Measurements from ENCODE around the gene GAS7.
"Not testable (repeated sequence)": the region's sequence is repeated elsewhere in the genome, so short reads cannot be mapped to it uniquely, and the experiment has no call there.

GAS7 gene

GRCh38 chr17:10081571-10082169 is 116.7 kb downstream of the GAS7 start:
- DNase-seq (ENCODE audit: extremely low read depth in 1 of 2, low read depth in 1 of 2): no peak

- no peak for DNase-seq (ENCODE audit: extremely low read depth in 1 of 2, low read depth in 1 of 2)
Measured at GRCh38 chr17:10077561-10078299, 120.7 kb downstream of the GAS7 start.

- DNase-seq (ENCODE audit: extremely low read depth in 1 of 2, low read depth in 1 of 2): no peak
Measured at GRCh38 chr17:10075919-10076318, 122.5 kb downstream of the GAS7 start.

GRCh38 chr17:10073941-10074340 is 124.5 kb downstream of the GAS7 start:
- DNase-seq (ENCODE audit: extremely low read depth in 1 of 2, low read depth in 1 of 2): no peak

- DNase-seq (ENCODE audit: extremely low read depth in 1 of 2, low read depth in 1 of 2): no peak
Measured at GRCh38 chr17:10072556-10073425, 125.6 kb downstream of the GAS7 start.

- DNase-seq (ENCODE audit: extremely low read depth in 1 of 2, low read depth in 1 of 2): no peak
Measured at GRCh38 chr17:10072086-10072485, 126.3 kb downstream of the GAS7 start.

- DNase-seq (ENCODE audit: extremely low read depth in 1 of 2, low read depth in 1 of 2): no peak
Measured at GRCh38 chr17:10071141-10071540, 127.3 kb downstream of the GAS7 start.

- DNase-seq (ENCODE audit: extremely low read depth in 1 of 2, low read depth in 1 of 2): no peak
Measured at GRCh38 chr17:10070690-10071089, 127.7 kb downstream of the GAS7 start.

GRCh38 chr17:10069301-10069700 is 129.1 kb downstream of the GAS7 start:
- no peak for DNase-seq (ENCODE audit: extremely low read depth in 1 of 2, low read depth in 1 of 2)

GRCh38 chr17:10067446-10068143 is 130.8 kb downstream of the GAS7 start:
- DNase-seq (ENCODE audit: extremely low read depth in 1 of 2, low read depth in 1 of 2): no peak

GRCh38 chr17:10064536-10064935 is 133.9 kb downstream of the GAS7 start:
- DNase-seq (ENCODE audit: extremely low read depth in 1 of 2, low read depth in 1 of 2): no peak

GRCh38 chr17:10063730-10064241 is 134.6 kb downstream of the GAS7 start:
- DNase-seq (ENCODE audit: extremely low read depth in 1 of 2, low read depth in 1 of 2): no peak

GRCh38 chr17:10062691-10063385 is 135.6 kb downstream of the GAS7 start:
- DNase-seq (ENCODE audit: extremely low read depth in 1 of 2, low read depth in 1 of 2): no peak

- no peak for DNase-seq (ENCODE audit: extremely low read depth in 1 of 2, low read depth in 1 of 2)
Measured at GRCh38 chr17:10061111-10061845, 137.1 kb downstream of the GAS7 start.

- no peak for DNase-seq (ENCODE audit: extremely low read depth in 1 of 2, low read depth in 1 of 2)
Measured at GRCh38 chr17:10060526-10060925, 137.9 kb downstream of the GAS7 start.

- DNase-seq (ENCODE audit: extremely low read depth in 1 of 2, low read depth in 1 of 2): no peak
Measured at GRCh38 chr17:10059684-10060211, 138.7 kb downstream of the GAS7 start.

GRCh38 chr17:10058921-10059683 is 139.3 kb downstream of the GAS7 start:
- no peak for DNase-seq (ENCODE audit: extremely low read depth in 1 of 2, low read depth in 1 of 2)

- DNase-seq (ENCODE audit: extremely low read depth in 1 of 2, low read depth in 1 of 2): not testable (repeated sequence)
Measured at GRCh38 chr17:10057466-10057865, 140.9 kb downstream of the GAS7 start.
